Choroid plexus epithelial cell (primary cell): Measurements from ENCODE around the gene BTF3L4.
A peak's percentile ranks its signal among the peaks of the same experiment; 100 is the strongest.
"Not testable (repeated sequence)": the region's sequence is repeated elsewhere in the genome, so short reads cannot be mapped to it uniquely, and the experiment has no call there.

ENCODE experiments used
- DNase-seq: peaks from one replicate; pipeline ENCODE4 v3.0.0-alpha.2; 2010; ENCODE audit warnings: low read depth
- H3K4me3 ChIP-seq: 2 replicates; pipeline ENCODE4 v1.5.1; 2011; ENCODE audit warnings: low read depth, mild to moderate bottlenecking, control low read depth, low read length, moderate library complexity
- CTCF ChIP-seq: conservative IDR thresholded peaks from 2 replicates; pipeline ENCODE4 v1.5.1; 2011; ENCODE audit warnings: low read depth, mild to moderate bottlenecking, control low read depth, inconsistent platforms, low read length, moderate library complexity

The BTF3L4 gene

GRCh38 chr1:52056163-52056936, at the start of gene BTF3L4:
BTF3L4 (plus strand) TSS chr1:52056295; CDS start chr1:52059848, 3,553 bp downstream.
- H3K4me3 ChIP-seq: peak within 1 kb of the TSS; percentile 88
- peak; percentile 96 for DNase-seq
- no peak for TF ChIP-seq CTCF

DNA sequence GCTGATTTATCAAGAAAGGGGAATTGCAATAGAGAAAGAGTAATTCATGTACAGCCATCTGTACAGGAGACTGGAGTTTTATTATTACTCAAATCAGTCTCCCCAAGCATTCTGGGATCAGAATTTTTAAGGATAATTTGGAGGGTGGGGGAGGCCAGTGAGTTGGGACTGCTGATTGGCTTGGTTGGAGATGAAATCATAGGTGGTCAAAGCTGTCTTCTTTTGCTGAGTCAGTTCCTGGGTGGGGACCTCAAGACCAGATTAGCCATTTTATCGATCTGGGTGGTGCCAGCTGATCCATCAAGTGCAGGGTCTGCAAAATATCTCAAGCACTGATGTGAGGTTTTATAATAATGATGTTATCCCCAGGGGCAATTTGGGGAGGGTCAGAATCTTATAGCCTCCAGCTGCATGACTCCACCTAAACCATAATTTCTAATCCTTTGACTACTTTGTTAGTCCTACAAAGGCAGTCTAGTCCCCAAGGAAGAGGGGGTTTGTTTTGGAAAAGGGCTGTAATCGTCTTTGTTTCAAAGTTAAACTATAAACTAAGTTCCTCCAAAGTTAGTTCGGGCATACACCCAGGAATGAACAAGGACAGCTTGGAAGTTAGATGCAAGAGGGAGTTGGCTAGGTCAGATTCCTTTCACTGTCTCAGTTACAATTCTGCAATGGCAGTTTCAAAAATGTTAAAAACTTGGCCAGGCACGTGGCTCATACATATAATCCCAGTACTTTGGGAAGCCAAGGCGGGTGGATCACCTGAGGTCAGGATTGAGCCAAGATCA, 48.7 kb upstream of the BTF3L4 start:
- DNase-seq: peak; percentile 6
- no peak overlapping the region for H3K4me3 ChIP-seq
- no peak for TF ChIP-seq CTCF

DNA sequence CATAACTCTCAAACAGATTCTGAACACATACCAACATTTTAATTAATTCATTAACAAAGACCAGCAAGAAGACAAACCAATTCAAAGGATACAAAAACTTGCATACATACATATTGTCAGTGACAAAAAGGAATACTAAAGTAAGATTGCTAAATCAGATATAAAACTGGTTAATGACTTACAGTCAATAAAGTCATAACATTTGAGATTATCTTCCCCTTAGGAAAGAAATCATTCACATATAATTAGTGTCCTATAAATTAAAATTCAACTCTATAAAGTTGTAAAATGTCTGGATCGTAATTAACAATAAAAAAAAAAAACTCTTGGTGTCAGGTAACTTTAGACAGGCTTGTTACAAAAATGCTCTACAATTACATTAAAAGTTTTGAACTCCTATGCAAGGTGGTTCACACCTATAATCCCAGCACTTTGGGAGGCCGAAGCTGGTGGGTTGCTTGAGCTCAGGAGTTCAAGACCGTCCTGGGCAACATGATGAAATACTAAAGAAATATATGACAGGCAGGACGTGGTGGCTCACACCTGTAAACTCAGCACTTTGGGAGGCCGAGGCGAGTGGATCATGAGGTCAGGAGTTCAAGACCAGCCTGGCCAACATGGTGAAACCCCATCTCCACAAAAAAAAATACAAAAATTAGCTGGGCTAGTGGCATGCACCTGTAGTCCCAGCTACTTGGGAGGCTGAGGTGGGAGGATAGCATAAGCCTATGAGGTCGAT, 47.9 kb upstream of the BTF3L4 start:
- DNase-seq: no peak
- TF ChIP-seq CTCF: no peak
- no peak overlapping the region for H3K4me3 ChIP-seq

DNA sequence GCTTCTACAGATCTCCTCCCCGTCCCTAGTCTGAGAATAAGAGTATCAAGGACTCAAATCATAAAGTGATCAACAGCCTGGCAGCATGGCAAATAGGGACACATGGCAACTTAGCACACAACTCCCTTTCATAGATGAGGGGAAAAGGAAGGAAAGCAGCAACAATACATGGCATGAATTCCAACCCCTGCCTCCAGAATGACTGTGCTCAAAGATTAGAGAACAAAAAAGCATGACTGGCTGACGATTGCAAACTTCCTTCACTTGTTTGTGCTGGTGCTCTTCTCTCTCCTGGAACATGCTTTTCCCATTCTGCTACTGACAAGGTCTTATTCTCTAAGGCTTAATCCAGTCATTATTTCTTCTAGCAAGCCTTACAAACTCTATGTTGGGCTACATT, 34.0 kb upstream of the BTF3L4 start:
- DNase-seq: no peak
- no peak for TF ChIP-seq CTCF
- H3K4me3 ChIP-seq: no peak overlapping the region

- H3K4me3 ChIP-seq: no peak overlapping the region
- no peak for TF ChIP-seq CTCF
- no peak for DNase-seq
Measured at GRCh38 chr1:52026278-52026677, 29.8 kb upstream of the BTF3L4 start.

- DNase-seq: no peak
- no peak for TF ChIP-seq CTCF
- H3K4me3 ChIP-seq: no peak overlapping the region
Measured at GRCh38 chr1:52028328-52028727, 27.8 kb upstream of the BTF3L4 start.

DNA sequence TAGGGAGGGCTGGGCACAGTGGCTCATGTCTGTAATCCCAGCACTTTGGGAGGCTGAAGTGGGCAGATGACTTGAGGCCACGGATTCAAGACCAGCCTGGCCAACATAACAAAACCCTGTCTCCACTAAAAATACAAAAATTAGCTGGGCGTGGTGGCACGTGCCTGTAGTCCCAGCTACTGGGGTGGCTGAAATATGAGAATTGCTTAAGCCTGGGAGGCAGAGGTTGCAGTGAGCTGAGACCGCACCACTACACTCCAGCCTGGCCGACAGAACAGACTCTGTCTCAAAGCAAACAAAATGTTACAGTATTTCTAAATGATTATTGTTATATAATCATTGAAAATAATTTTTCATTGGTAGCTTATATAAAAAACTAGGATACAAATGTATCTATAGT, 27.3 kb upstream of the BTF3L4 start:
- DNase-seq, H3K4me3 ChIP-seq: not testable (repeated sequence)
